Mucosa of stomach (tissue), 1 donor: ENCODE data around the gene CPD.

Source experiments
- H3K27me3 ChIP-seq: one replicate; pipeline ENCODE4 v1.7.0; 2013; ENCODE audit warnings: mild to moderate bottlenecking, low read length; ENCODE audit not compliant: control insufficient read depth, insufficient read depth
- H3K36me3 ChIP-seq: one replicate; pipeline ENCODE4 v1.7.0; 2013; ENCODE audit warnings: low read length; ENCODE audit not compliant: control insufficient read depth, insufficient read depth
- H3K4me1 ChIP-seq: one replicate; pipeline ENCODE4 v1.7.0; 2013; ENCODE audit warnings: mild to moderate bottlenecking, low read length; ENCODE audit not compliant: control insufficient read depth, insufficient read depth
- H3K4me3 ChIP-seq: one replicate; pipeline ENCODE4 v1.7.0; 2013; ENCODE audit warnings: low read length
- H3K9ac ChIP-seq: one replicate; pipeline ENCODE4 v1.7.0; 2013; ENCODE audit warnings: mild to moderate bottlenecking, low read length, moderate library complexity
- H3K9me3 ChIP-seq: one replicate; pipeline ENCODE4 v1.7.0; 2013; ENCODE audit warnings: mild to moderate bottlenecking, low read length, moderate library complexity; ENCODE audit not compliant: control insufficient read depth
- donor health status: Pancreatic carcinoma.

Gene CPD

DNA sequence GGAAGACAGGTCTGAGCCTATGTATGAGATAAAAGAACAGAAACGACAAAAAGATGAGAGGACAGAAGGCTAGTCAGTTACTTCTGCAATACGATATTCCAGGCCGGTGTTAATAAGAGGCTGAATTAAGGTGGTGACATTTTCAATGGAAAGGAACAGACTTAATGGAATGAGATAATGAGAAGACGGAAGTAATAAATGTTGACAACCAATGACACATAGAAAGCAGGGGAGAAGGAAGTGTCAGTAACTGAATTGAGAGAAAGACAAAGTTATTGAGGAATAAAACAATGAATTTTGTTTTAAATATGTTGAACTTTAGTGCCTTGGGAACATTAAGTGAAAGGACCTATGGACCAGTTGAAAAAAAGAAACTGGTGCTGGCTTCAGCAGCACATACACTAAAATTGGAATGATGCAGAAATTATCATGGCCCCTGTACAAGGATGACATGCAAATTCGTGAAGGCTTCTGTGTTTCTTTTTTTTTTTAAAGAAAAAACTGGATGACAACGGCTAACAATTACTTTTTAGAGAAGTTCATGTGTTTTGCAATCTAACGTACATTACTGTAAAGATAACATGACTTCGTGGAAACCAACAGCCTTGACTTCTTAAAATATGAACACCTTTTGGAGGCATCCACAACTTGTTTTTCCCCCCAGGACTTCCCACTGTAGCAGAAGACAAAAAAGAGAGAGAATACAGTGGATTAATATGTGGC is 18.5 kb upstream of the CPD start:
- Histone ChIP-seq H3K4me3 (no peak overlapping the region), H3K27me3 (no peaks in the 10 kb centered on the region), H3K9ac (no peak overlapping the region), H3K36me3 (no peaks in the 10 kb centered on the region), H3K4me1 (no peaks in the 10 kb centered on the region), H3K9me3 (no peaks in the 10 kb centered on the region)

DNA sequence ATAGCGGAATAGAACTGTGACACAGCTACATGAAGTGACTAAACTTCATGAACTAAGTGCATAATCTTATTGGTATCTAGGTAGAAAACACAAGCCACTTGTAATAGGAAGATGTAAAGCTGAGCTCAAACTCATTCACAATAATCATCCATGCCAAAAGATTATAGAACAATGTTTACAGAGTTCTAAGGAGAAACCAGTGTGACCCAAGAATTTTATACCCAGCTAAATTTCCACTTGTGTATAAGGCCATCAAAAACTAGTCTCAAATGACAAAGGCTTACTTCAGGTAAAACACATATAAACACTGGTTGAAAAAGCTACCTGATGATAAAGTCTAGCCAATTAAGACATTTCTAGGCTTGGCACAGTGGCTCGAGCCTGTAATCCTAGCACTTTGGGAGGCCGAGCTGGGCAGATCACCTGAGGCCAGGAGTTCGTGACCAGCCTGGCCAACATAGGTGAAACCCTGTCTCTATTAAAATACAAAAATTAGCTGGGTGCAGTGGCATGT is 16.9 kb upstream of the CPD start:
- no peak overlapping the region for H3K4me3 ChIP-seq
- H3K9ac ChIP-seq: no peak overlapping the region
- no peaks in the 10 kb centered on the region for H3K27me3 ChIP-seq
- no peaks in the 10 kb centered on the region for H3K9me3 ChIP-seq
- H3K4me1 ChIP-seq: no peaks in the 10 kb centered on the region
- H3K36me3 ChIP-seq: no peaks in the 10 kb centered on the region

DNA sequence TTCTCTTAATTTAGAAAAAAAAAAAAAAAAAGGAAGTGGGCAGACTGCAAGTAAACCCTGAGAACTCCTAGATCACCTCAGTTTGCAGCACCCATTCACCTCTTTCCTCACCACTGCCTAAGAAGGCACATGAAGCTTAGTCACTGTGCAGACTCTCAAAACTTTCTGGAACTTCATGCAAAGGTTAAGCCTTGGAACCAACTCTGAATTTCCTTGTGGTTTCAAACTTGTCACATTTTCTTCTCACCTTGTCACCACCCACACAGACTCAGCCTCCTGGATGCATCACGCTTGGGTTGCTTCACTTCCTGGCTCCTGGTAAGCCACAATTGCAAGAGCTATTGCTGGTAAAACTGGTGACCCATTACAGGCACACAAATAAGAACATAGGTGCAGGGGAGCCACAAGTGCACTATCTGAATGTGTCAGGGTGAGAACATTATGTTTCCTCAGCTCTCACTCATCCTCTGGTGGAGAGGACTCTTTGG is 15.0 kb upstream of the CPD start:
- Histone ChIP-seq H3K4me1 (peaks cover under 1% of the 10 kb centered on the region), H3K27me3 (no peaks in the 10 kb centered on the region), H3K9ac (no peak overlapping the region), H3K36me3 (no peaks in the 10 kb centered on the region), H3K9me3 (no peaks in the 10 kb centered on the region), H3K4me3 (no peak overlapping the region)

DNA sequence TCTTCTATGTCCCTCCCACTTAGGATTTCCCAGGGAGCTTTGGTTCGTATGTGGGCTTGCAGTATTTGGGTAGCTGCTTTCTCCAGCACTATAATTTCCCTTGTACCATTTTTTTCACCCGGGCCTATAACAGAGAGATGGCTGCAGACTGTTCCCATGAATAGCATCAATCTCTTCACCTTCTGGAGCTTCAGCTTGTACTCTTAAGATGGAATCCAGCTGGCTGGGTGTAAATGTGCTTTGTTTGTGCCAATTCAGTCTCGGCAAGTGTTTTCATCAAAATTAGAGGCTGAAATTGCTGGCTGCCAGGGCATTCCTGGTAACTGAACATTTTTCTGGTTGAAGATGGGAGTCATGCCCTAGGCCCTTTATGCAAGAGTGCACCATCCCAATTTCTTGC is 12.2 kb upstream of the CPD start:
- peaks cover 25% of the 10 kb centered on the region for H3K4me1 ChIP-seq
- H3K4me3 ChIP-seq: no peak overlapping the region
- H3K27me3 ChIP-seq: no peaks in the 10 kb centered on the region
- H3K36me3 ChIP-seq: no peaks in the 10 kb centered on the region
- no peaks in the 10 kb centered on the region for H3K9me3 ChIP-seq
- H3K9ac ChIP-seq: no peak overlapping the region

DNA sequence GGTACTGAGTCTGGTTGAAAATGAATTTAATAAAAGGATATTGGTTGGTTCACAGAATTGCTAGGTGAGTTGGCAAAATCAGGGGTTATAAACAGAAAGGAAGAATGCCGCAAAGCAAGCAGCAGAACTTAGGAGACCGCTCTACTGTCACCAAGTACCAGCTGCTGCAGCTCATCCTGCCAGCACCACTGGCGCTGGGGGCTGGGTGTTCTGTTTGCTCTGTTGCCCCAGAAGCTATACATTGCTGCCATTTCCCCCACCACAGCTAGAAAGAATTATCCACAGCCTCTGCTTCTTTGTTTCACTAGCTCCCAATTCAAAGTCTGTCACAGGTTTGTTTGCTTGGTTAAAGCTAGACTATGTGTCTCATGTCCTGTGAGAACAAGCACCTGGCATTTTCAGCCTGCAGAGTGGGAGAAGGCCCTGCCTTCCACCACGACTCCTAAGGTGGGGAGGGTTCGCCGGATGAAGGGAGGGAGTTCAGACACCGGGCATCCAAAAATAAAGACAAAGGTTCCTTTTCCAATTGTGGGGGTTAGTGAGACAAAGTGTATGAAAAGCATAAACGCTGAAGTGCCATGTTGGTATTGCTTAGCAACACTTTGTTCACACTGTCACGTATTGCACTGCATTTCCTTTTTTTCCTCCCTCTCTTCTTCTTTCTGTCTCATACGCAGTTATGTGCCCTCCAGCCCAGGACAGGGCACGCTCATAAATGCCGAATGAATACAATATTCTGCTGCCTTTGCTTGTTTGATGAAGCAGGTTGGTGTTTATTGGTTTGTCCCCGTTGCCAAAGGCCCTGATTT is 9.6 kb upstream of the CPD start:
- Histone ChIP-seq H3K36me3 (no peaks in the 10 kb centered on the region), H3K9ac (no peak overlapping the region), H3K4me1 (peaks cover 30% of the 10 kb centered on the region), H3K4me3 (no peak overlapping the region), H3K27me3 (no peaks in the 10 kb centered on the region), H3K9me3 (no peaks in the 10 kb centered on the region)

DNA sequence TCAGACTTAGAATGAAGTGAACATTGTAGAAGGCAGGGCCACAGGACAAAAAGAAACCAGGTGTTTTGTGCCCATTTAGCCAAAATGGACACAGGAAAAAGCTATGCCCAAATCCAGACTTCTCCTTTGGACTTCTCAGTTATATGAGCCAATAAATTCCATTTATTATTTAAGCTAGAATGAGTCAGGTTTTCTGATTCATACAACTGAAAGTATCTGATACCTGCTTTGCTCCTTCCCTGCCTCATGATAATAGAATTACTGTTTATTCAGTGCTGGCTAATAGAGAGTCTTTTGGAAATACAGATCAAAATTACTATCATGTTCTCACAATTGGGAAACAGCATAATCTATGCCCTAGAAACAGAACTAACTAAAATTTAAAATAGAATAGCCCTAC is 8.7 kb upstream of the CPD start:
- H3K36me3 ChIP-seq: no peaks in the 10 kb centered on the region
- H3K4me1 ChIP-seq: peaks cover 30% of the 10 kb centered on the region
- H3K9me3 ChIP-seq: no peaks in the 10 kb centered on the region
- no peak overlapping the region for H3K9ac ChIP-seq
- H3K4me3 ChIP-seq: no peak overlapping the region
- no peaks in the 10 kb centered on the region for H3K27me3 ChIP-seq

DNA sequence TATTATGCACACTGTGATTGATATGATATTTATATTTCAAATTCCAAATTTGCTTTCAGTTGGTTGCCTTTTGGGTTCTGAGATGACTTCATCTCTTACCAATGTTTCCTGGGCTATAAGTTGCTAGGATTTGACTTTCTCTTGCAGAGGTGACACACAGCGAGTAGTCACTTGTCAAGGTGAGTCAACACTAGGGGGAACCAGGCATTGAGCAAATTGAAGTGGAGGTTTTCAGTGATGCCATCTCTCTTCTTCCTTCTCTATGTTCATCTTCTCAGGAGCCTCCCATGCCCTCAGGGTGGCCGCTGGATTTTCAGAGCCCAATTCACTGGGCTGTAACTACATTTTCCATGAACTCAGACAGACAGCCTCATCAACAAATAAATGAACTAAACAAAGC is 6.0 kb upstream of the CPD start:
- Histone ChIP-seq H3K4me3 (no peak overlapping the region), H3K27me3 (no peaks in the 10 kb centered on the region), H3K9ac (no peak overlapping the region)

DNA sequence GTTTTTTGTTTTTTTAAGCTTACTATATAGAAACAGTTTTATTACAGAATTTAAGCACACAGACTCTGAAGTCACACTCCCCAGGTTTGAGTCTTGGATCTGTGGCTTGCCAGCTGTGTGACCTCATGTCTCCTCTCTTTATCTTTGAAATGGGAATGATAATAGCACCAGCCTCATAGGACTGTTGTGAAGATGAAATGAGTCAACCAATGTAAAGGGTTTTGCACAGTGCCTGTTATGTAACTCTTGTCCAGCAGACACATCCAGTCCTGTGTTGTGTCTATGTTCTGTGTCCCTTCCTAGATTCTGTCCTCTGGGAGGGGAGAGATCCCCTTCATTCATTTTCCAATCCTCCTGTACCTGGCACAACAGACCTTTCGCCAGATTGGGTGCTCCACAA is 3.1 kb upstream of the CPD start:
- Histone ChIP-seq H3K9me3 (no peaks in the 10 kb centered on the region), H3K4me1 (peaks cover 30% of the 10 kb centered on the region), H3K36me3 (no peaks in the 10 kb centered on the region), H3K9ac (no peak overlapping the region), H3K4me3 (no peak overlapping the region), H3K27me3 (no peaks in the 10 kb centered on the region)

More for the DNA sequence above, 6.0 kb upstream of the CPD start:
- H3K4me1 ChIP-seq: peaks cover 49% of the 10 kb centered on the region
- H3K36me3 ChIP-seq: no peaks in the 10 kb centered on the region
- H3K9me3 ChIP-seq: no peaks in the 10 kb centered on the region

DNA sequence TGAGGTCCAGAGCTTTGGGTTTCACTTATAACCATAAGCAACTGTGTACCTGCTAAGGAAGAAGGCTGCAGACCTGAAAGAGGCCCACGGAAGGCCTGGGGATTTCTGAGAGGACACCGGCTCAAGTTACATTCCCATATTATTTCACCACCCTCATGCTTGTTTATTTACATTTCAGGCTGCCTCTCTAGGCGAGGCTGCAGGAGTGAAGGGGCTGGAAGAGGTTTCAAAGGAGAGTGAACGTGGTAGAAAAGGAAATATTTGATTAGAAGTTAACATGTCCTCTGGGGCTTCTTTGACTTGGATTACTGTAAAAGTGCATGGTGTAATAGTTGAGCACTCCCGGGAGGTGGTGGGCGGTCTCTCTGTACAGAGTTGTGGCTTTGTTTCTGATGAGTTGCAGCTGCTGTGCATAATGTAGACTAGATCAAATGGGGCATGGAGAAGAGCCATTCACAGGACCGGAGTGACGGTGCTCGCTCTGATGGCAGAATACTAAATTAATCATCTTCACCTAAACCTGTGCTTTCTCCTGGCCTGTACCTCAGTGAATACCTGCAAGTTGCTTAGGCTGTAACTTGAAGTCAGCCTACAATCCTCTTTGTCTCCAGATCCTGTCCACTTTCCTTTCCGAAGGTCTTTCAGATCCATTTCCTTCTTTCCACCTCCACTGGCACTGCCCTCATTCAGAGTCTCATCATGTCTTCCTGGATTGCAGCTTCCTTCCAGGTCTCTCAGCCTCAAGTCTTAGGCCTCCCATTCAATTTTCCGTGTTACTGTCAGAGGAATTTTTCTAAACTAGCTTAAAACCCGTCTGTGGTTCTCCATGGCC is 1.9 kb upstream of the CPD start:
- Histone ChIP-seq H3K4me3 (no peak overlapping the region), H3K27me3 (no peaks in the 10 kb centered on the region), H3K9ac (no peak overlapping the region), H3K9me3 (no peaks in the 10 kb centered on the region), H3K4me1 (peaks cover 25% of the 10 kb centered on the region), H3K36me3 (no peaks in the 10 kb centered on the region)

DNA sequence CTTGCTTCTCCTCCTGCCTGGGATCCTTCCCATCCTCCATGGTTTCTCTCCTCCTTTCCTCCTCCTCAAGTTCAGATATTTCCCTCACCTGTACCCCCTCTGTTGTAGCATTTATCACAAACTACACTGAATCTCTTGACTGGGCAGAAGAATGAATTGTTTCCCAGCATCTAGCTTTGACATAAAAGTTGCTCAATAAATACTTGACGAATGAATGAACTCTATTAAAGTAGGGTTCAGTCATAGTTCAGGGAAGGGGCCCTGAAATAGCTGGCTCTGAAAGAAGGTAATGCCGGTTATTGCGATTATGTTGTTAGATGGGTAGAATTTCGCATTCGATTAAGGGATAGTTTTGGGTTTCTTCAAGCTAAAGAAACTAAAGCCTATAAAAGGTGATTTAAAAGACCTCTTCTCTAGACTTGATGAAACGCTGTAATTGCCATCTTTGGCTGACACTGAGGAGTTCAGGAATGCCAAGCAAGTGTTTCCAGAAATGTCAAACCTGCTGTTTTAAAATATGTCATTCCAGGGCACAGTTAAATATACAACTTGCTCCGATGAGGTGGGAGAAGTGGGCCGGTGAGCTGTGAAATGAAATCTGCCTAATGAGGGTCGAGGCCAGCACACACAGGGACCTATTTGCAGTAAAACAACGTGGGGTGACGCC is 1.0 kb upstream of the CPD start:
- H3K9ac ChIP-seq: no peak overlapping the region
- peaks cover 24% of the 10 kb centered on the region for H3K4me1 ChIP-seq
- H3K4me3 ChIP-seq: peak overlapping the region; percentile 66
- H3K9me3 ChIP-seq: no peaks in the 10 kb centered on the region
- no peaks in the 10 kb centered on the region for H3K36me3 ChIP-seq
- no peaks in the 10 kb centered on the region for H3K27me3 ChIP-seq

DNA sequence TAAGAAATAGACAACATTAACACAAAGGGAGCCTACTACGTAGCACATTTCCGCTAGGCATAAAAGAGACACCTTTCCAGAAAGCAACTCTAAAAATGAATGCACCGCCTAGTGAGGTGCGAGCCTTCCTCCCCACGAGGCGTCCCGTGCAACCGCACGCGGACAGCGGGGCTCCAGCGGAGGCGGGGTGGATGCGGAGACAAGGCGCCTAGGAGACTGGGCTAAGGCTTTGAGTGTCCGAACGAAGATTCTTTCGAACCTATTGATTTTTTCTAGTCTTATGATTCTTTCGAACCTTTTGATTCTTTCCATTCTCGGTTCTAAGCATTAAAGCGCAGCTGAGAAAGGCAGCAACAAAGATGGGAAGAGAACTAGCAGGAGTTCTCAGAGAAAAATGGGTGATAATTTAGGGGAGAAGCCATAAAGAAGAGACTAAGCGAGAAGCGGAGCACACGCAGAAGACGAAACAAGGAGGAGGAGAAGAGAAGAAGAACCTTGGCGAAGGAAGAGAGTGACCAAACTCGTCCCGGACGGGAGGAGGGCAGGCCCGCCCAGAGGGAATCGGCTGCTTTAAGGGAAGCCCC is 394 bp upstream of the CPD start:
- H3K4me3 ChIP-seq: peak overlapping the region; percentile 66
- no peaks in the 10 kb centered on the region for H3K36me3 ChIP-seq
- H3K4me1 ChIP-seq: peaks cover 19% of the 10 kb centered on the region
- H3K9me3 ChIP-seq: no peaks in the 10 kb centered on the region
- H3K9ac ChIP-seq: peak overlapping the region; percentile 68
- H3K27me3 ChIP-seq: no peaks in the 10 kb centered on the region
